ENCODE data around the gene MMP28. TPM values are rescaled to one million over a fixed set of nuclear protein-coding genes. Genes with fewer than 3 reads are reported as not detected.

The MMP28 gene
- total RNA-seq, 2 donors from 2014 or later = 0.74 TPM; not detected in 1

DNA sequence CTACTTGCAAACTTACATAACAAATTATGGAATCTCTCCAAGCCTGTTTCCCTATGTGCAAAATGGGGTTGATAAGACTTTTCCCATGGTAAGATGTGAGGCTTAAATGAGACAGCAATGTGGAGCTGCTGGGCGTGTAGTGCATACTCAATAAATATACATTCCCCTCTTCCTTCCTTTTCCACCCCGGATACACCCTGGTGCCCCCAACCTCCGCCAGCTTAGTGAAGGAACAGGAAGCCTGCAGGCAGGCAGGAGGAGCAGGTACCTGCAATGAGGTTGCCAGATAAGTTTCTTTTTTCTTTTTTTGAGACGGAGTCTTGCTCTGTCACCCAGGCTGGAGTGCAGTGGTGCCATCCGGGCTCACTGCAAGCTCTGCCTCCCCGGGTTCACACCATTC, 19.9 kb downstream of the MMP28 start:
- no peak for ATAC-seq
- no peak overlapping the region for H3K27ac Mint-ChIP-seq
- DNase-seq (ENCODE audit: low spot score in 2 of 2) = no peak
- no peaks in the 10 kb centered on the region for H3K36me3 Mint-ChIP-seq
- H3K9me3 Mint-ChIP-seq = no peaks in the 10 kb centered on the region

DNA sequence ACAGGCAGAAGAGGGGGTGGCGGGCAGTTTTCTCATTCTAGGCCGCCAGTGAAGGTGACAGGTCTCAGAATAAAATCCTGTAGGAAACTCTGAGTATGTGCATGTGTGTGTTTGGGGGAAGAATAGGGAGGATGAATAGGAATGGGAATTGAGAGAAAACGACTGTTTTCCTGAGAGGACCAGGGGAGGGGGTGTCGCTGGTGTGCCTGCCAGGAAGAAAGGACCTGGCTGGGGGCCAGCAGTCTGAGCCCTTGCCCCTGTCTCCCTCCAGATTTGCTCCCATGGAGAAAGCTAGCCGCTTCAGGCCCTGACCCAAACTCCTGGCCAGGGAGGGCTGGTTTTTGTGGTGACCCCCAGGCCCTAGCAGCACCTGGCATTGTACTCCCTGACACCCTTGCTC, 20.4 kb downstream of the MMP28 start:
- H3K27ac Mint-ChIP-seq = no peak overlapping the region
- ATAC-seq (no peak), DNase-seq (ENCODE audit: low spot score in 2 of 2) (no peak)
- H3K36me3 Mint-ChIP-seq = no peaks in the 10 kb centered on the region
- H3K9me3 Mint-ChIP-seq = no peaks in the 10 kb centered on the region

DNA sequence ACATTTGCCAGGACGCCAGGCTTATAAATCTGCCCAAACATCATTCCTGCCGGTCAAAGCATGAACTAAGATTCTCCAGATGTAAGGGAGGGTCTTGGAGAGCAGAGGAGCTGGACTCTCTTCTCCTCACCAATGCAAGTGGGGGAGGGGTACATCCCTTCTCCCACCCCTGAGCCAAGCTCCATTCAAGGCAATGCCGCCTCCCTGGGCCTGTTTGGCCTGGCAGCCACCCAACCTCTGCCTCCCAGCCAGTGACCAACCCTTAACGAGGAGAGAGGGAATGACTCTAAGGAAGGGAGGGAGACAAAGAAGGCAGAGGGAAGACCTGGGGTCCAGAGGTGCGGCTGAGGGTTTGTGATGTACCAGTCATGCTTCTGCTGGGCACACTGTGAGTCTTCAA, 20.9 kb downstream of the MMP28 start:
- DNase-seq (ENCODE audit: low spot score in 2 of 2) (no peak), ATAC-seq (no peak)
- Mint-ChIP-seq H3K36me3 (no peaks in the 10 kb centered on the region), H3K27ac (no peak overlapping the region), H3K9me3 (no peaks in the 10 kb centered on the region)

DNA sequence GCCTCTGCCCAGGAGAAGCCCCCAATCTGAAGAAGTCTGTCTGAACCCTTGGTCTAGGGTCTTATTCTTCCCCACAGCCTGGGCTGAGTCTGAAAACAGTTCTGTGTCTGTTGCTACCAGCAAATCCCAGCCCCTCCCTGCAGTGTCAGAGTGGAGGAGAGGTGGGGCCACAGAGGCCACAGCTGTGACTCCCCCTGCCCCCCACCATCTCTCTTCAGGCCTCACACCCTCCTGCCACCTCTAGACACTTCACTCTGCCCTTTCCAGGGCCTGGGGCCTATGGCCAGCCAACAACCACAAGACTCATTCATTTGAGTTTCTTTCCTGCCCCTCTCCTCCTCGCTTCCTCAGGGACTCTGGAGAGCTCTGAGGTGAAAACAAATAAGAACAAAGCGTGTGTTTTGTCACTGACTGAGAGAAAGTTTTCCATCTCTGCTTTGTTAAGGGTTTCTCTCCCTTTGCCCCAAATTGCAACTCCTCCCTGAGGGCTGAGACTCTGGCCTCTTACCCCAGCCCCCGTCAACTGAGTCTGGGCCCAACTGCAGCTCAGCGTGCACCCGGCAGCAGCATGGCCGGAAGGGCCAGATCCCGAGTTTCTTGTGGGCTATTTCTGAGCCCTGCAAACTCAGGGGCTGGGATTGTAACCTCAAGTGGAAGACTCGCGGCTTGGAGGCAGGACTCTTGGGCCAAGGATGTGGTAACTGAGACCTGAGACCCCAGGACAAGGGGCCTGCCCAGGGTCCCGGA, 21.6 kb downstream of the MMP28 start:
- H3K9me3 Mint-ChIP-seq = no peaks in the 10 kb centered on the region
- ATAC-seq (no peak), DNase-seq (ENCODE audit: low spot score in 2 of 2) (no peak)
- no peaks in the 10 kb centered on the region for H3K36me3 Mint-ChIP-seq
- H3K27ac Mint-ChIP-seq = peak overlapping the region in 1 of 2 donors; percentile 17

DNA sequence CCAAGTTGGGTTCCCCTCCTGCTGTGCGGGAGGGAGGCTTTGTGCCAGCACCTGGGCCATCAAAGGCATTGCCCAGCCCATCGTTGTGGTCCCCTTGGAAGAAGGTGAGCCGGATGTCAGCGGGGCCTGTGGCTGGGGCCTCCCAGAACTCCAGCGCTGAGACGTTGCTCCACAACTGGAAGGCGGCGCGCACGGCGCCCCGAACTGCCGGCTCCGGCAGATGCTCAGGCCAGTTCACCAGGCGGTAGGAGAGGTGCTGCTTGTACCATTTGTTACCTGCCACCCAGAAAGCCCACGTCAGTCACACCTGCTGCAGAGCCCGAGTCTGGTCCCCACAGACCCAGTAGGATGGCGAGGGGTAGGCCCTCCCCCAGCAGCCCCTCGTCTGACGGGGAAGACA, 22.3 kb downstream of the MMP28 start:
- H3K27ac Mint-ChIP-seq = no peak overlapping the region
- DNase-seq (ENCODE audit: low spot score in 2 of 2) (no peak), ATAC-seq (no peak)
- H3K9me3 Mint-ChIP-seq = no peaks in the 10 kb centered on the region
- no peaks in the 10 kb centered on the region for H3K36me3 Mint-ChIP-seq

GRCh38 chr17:35769895-35770486, 25.4 kb downstream of the MMP28 start:
- peak overlapping the region in 1 of 2 donors; percentile 26 for H3K27ac Mint-ChIP-seq
- H3K36me3 Mint-ChIP-seq = no peaks in the 10 kb centered on the region
- DNase-seq (ENCODE audit: low spot score in 2 of 2) (no peak), ATAC-seq (no peak)
- no peaks in the 10 kb centered on the region for H3K9me3 Mint-ChIP-seq

DNA sequence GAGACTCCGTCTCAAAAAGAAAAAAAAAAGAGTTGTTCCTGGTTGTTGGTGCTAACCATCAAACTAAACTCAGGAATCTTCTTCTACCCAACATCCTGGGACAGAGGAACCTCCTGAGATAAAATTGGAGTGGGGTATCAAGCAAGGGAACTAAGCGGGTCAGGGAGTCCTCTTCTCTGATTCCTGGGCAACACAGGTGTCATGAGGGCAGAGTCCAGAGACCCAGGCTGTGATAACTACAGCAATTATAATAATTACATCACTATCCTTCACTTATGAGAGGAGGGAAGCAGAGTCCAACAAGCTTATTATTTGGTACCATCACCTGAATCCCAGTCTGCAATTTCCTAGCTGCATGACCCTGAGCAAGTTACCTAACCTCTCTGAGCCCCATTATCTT, 26.6 kb downstream of the MMP28 start:
- no peaks in the 10 kb centered on the region for H3K36me3 Mint-ChIP-seq
- no peak overlapping the region for H3K27ac Mint-ChIP-seq
- ATAC-seq (no peak), DNase-seq (ENCODE audit: low spot score in 2 of 2) (no peak)
- H3K9me3 Mint-ChIP-seq = no peaks in the 10 kb centered on the region

DNA sequence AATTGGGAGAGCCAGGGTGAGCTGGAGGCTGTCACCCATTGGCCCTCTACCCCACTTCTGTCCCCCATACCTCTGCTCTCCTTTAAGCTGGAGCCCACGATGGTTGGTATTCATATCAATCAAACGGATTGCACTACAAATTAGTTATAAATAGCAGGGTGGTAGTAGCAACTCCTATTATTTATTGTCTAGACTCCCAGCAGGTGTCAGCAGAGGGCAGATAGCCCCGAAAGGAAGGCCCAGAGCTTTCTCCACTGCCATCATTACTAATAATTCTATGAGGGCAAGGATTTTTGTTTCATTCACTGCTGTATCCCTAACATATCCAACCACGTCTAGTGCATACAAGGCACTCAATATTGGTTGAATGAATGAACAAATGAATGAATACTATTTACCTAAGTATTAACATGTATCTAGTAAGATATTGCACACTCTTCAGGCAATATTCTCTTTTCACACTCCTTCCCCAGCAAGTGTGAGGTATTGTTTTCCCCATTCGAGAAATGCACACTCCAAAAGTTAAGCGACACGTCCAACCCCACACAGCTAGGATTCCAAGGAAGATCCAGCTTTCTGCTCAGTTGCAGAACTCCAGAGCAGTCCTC, 28.4 kb downstream of the MMP28 start:
- no peak for DNase-seq (ENCODE audit: low spot score in 2 of 2)
- ATAC-seq = no peak
- no peaks in the 10 kb centered on the region for H3K36me3 Mint-ChIP-seq
- no peaks in the 10 kb centered on the region for H3K9me3 Mint-ChIP-seq
- H3K27ac Mint-ChIP-seq = no peak overlapping the region

- Mint-ChIP-seq H3K36me3 (no peaks in the 10 kb centered on the region), H3K9me3 (no peaks in the 10 kb centered on the region), H3K27ac (no peak overlapping the region)
- DNase-seq (ENCODE audit: low spot score in 2 of 2) (no peak), ATAC-seq (no peak)
Observed at GRCh38 chr17:35766489-35766877, 29.0 kb downstream of the MMP28 start.

DNA sequence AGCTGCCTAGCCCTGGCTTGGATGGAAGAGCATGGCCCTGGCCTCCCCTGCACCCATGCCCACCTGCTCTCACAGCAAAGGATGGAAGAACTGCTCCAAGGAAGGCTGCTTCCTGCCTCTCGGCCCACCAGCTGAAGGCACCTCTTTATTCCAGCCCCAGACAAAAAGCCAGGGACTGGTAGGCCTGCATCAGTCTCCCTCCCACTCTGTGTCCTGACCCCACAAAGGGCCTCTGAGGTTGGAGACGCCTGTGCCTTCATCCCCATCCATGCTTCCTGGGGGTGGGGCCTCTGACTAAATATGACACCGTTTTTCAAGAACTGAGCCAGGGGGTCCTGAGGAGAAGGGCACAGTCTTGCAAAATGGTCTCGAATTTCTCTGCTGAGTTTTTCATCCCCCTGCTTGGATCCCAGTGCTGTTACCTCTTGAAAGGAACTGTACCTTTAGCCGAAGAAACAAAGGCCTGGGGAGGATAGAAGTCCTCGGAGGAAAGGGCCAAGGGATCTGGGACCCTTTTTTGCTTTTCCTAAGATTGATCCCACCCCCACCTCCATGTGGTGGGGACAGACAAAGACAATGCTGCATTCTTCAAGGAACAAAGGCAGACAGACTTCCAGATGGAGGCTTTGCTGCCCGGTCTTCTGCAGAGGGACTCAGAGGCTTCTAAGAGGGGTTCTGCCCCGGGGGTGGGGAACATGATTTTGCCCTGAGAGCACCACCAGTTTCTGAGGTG, 29.5 kb downstream of the MMP28 start:
- H3K9me3 Mint-ChIP-seq = no peaks in the 10 kb centered on the region
- no peak for DNase-seq (ENCODE audit: low spot score in 2 of 2)
- H3K27ac Mint-ChIP-seq = no peak overlapping the region
- no peak for ATAC-seq
- H3K36me3 Mint-ChIP-seq = no peaks in the 10 kb centered on the region

GRCh38 chr17:35765086-35765710, 30.2 kb downstream of the MMP28 start:
- H3K27ac Mint-ChIP-seq = peak overlapping the region in 1 of 2 donors; percentile 28
- ATAC-seq = no peak
- H3K36me3 Mint-ChIP-seq = no peaks in the 10 kb centered on the region

GRCh38 chr17:35764123-35764991, 31.1 kb downstream of the MMP28 start:
- peak overlapping the region in 1 of 2 donors; percentile 28 for H3K27ac Mint-ChIP-seq
- H3K36me3 Mint-ChIP-seq = no peaks in the 10 kb centered on the region
- DNase-seq (ENCODE audit: low spot score in 2 of 2) = peak; percentile 90 to 95
- H3K9me3 Mint-ChIP-seq = no peaks in the 10 kb centered on the region
- peak; percentile 94 to 95 for ATAC-seq

More at GRCh38 chr17:35765086-35765710, 30.2 kb downstream of the MMP28 start:
- no peak for DNase-seq (ENCODE audit: low spot score in 2 of 2)
- H3K9me3 Mint-ChIP-seq = no peaks in the 10 kb centered on the region

DNA sequence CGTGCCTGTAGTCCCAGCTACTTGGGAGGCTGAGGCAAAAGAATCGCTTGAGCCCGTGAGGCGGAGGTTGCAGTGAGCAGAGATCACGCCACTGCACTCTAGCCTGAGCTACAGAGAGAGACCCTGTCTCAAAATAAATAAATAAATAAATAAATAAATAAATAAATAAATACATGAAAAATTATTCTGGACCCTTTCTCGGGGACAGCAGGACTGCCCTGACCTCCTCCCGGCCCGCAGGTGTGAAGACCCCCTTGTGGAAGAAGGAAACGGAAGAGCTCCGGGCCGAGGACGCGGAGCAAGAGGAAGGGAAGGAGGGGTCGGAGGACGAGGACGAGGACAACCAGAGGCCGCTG, 31.7 kb downstream of the MMP28 start:
- DNase-seq (ENCODE audit: low spot score in 2 of 2) (no peak), ATAC-seq (no peak)
- Mint-ChIP-seq H3K36me3 (no peaks in the 10 kb centered on the region), H3K27ac (peak overlapping the region in 1 of 2 donors; percentile 92), H3K9me3 (no peaks in the 10 kb centered on the region)

DNA sequence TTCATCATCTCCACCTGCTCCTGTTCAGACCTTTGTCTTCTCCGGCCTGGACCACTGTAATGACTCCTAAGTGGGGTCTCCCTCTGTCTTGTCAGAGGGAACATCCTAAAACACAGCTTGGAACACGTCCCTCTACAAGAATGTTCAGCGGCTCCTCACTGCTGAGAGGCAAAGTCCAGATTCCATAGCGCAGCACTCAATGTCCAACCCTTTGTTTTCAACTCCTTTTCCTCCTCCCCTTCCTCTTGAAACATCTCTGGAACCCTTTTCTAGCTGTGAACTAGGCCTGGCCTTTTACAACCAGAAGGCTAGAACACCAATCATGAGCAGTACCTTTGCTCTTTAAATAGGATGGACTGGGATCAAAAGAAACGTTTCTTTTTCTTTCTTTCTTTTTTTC, 33.8 kb downstream of the MMP28 start:
- DNase-seq (ENCODE audit: low spot score in 2 of 2) (no peak), ATAC-seq (no peak)
- Mint-ChIP-seq H3K27ac (no peak overlapping the region), H3K9me3 (no peaks in the 10 kb centered on the region), H3K36me3 (no peaks in the 10 kb centered on the region)

DNA sequence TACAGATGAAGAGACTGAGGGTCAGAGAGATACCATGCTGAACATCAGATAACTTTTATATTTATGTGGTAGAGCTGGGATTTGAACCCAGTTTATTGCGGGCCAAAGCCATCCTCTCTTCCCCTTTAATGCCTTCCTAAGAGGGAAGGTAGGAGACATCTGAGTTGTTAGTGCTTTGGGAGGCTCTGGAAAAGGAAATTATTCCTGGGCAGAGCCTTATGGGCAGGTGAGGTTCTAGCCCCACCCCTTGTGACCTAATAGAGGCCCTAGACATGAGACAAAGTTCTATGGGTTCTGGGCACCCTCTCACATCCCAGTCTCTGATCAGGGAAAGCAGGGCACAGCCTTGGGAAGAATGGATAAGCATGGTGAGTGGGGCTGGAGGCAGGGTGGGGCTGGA, 34.9 kb downstream of the MMP28 start, which contains the start of gene C17orf50:
Gene C17orf50 (plus strand): TSS at position 301 of the 400 bp plus-strand sequence. CDS start 55 bp downstream, at position 356.
- DNase-seq (ENCODE audit: low spot score in 2 of 2) = no peak
- Mint-ChIP-seq H3K36me3 (no peaks in the 10 kb centered on the region), H3K27ac (no peak within 1 kb of the TSS), H3K9me3 (no peaks in the 10 kb centered on the region)
- ATAC-seq = no peak

DNA sequence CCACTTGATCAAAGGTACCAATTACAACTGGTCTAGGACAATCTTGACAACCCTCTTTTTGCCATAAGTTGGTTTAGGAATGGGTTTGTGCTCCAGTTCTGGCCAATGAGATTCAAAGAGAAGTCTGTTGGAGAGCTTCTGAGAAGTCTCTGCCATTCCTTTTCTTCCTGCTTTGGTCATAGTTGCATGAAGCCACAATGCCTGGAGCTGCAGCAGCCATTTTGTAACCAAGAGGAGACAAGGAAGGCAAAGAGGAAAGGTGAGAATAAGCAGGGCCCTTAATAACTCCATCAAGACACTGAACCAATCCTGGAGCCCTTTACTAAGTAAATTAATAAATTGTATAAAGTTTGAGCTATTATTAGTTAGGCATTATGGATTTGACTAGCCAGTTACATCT, 38.2 kb downstream of the MMP28 start:
- H3K27ac Mint-ChIP-seq = no peak overlapping the region
- DNase-seq (ENCODE audit: low spot score in 2 of 2) (no peak), ATAC-seq (no peak)

More for the DNA sequence above, 38.2 kb downstream of the MMP28 start:
- Mint-ChIP-seq H3K9me3 (no peaks in the 10 kb centered on the region), H3K36me3 (no peaks in the 10 kb centered on the region)
